GM12801 (cell line): ENCODE data around the gene TM4SF5.

ENCODE experiments used
- TF ChIP-seq, protein P1 (sequence below): IDR thresholded peaks from one replicate; pipeline ENCODE4 v1.5.1; 2011; ENCODE audit warnings: control low read depth; ENCODE audit not compliant: insufficient read length; ENCODE audit errors: extremely low read depth

The TM4SF5 gene

DNA sequence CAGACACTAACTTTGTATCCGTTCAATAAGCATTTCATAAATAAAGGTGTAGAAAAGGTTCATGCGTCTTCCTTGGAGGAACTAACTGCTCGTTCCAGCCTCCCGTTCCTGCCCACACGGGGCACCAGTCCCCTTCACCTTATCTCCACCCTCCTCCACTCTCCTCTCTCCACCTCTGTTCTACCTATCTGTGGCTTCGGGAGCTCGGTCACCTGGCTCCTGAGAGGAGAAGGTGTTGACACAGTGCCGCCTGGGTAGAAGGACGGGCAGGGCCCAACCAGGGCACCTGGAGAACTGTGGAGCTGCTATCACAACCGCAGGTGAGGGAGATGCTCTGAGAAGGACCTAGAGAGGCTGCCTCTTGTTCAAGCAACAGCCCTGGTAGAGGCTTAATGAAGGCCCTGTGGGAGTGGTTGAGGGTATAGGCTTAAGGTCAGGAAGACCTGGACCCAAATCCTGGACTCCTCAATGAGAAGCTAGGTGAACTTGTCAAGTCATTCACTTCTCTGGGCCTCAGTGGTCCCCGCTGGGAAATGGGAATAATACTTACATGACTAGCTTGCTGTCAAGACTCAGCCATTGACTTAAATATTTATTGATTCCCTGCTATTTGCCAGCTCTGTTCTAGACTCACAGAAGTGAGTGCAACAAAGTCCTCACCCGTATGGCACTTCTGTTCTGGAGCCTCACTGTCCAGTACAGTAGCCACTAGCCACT, 51.8 kb downstream of the TM4SF5 start:
- TF ChIP-seq, protein P1, sequence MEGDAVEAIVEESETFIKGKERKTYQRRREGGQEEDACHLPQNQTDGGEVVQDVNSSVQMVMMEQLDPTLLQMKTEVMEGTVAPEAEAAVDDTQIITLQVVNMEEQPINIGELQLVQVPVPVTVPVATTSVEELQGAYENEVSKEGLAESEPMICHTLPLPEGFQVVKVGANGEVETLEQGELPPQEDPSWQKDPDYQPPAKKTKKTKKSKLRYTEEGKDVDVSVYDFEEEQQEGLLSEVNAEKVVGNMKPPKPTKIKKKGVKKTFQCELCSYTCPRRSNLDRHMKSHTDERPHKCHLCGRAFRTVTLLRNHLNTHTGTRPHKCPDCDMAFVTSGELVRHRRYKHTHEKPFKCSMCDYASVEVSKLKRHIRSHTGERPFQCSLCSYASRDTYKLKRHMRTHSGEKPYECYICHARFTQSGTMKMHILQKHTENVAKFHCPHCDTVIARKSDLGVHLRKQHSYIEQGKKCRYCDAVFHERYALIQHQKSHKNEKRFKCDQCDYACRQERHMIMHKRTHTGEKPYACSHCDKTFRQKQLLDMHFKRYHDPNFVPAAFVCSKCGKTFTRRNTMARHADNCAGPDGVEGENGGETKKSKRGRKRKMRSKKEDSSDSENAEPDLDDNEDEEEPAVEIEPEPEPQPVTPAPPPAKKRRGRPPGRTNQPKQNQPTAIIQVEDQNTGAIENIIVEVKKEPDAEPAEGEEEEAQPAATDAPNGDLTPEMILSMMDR, result no peak

DNA sequence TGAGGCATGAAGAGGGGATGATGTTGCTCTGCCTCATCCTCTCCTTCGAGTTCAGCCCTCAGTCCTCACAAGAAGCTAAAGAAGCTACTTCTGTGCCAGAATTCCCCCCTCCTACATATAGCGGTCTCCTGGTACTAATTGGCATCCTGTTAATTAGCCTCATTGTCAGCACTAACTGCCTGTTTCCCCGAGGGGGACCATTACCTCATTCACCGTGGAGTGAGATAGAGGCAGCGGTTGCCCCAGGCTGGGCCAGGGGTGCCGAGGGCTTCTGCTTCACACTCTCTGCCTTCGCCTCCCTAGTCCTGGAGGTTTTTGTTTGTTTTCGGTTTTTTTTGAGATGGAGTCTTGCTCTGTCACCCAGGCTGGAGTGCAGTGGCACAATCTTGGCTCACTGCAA, 55.7 kb downstream of the TM4SF5 start:
- TF ChIP-seq, protein P1, result no peak
